Subcutaneous adipose tissue (tissue), 4 donors: ENCODE results near the gene OPCML. TPM values are rescaled to one million over a fixed set of nuclear protein-coding genes. Genes with fewer than 3 reads are reported as not detected.

ENCODE experiments used
- total RNA-seq, 4 donors: library from RNA; depleted of rRNA; stranded (reverse); fragments of >200 nt; gene quantifications; one replicate each; pipeline ENCODE4 v1.1.0, GENCODE V29; 2016
- TF ChIP-seq, protein P1 (sequence below): fragments of 450-650 bp; IDR thresholded peaks from one replicate; pipeline ENCODE4 v1.5.1; 2016; ENCODE audit warnings: low read depth, mild to moderate bottlenecking, control low read depth, antibody characterized with exemption, moderate library complexity

OPCML gene
- total RNA-seq, 4 donors from 2014 or later, result under 0.01 TPM; not detected in 3

GRCh38 chr11:132844956-132845696 lies 687.2 kb downstream of the OPCML start:
- TF ChIP-seq, protein P1, sequence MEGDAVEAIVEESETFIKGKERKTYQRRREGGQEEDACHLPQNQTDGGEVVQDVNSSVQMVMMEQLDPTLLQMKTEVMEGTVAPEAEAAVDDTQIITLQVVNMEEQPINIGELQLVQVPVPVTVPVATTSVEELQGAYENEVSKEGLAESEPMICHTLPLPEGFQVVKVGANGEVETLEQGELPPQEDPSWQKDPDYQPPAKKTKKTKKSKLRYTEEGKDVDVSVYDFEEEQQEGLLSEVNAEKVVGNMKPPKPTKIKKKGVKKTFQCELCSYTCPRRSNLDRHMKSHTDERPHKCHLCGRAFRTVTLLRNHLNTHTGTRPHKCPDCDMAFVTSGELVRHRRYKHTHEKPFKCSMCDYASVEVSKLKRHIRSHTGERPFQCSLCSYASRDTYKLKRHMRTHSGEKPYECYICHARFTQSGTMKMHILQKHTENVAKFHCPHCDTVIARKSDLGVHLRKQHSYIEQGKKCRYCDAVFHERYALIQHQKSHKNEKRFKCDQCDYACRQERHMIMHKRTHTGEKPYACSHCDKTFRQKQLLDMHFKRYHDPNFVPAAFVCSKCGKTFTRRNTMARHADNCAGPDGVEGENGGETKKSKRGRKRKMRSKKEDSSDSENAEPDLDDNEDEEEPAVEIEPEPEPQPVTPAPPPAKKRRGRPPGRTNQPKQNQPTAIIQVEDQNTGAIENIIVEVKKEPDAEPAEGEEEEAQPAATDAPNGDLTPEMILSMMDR, result no peak

DNA sequence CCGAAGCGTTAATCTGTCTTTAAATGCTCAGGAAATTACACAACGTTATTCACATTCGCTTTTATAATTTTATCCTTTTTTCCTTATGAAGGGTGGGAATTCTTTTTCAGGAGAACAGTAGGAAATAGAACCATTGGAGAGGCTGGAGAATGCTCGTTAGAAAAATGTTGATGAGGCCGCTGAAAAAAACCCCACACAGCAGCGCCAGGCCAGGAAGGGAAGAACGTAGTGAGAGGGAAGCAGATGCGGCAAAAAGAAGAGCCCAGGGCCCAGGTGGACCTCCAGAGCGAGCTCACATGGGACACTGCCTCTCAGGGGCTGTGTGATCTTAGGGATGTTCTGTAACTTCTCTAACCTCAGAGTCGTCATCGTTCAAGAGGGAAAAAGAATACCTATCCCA lies 691.6 kb downstream of the OPCML start:
- TF ChIP-seq, protein P1, result no peak

GRCh38 chr11:132840191-132840590 lies 692.1 kb downstream of the OPCML start:
- TF ChIP-seq, protein P1, result no peak

- TF ChIP-seq, protein P1, result no peak
These were observed 692.9 kb downstream of the OPCML start for GRCh38 chr11:132839236-132839945.

DNA sequence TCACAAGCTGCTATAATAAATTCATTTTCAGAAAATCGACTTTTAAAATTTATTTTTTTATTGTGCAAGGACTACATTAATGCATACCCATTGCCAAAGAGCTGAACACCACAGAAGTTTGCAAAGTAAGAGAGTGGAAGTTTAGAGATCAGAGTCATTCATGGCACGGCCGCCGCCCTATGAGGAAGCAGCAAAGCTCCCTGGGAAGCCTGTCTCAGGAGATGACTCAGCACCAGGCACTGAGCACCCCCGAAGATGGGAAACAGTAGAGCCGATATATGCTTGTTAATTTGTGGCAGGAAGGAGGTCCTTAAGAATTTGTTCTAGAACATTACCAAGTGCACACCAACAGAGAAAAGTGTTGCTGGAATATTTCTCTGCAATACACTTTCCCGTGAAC lies 693.7 kb downstream of the OPCML start:
- TF ChIP-seq, protein P1, result no peak

DNA sequence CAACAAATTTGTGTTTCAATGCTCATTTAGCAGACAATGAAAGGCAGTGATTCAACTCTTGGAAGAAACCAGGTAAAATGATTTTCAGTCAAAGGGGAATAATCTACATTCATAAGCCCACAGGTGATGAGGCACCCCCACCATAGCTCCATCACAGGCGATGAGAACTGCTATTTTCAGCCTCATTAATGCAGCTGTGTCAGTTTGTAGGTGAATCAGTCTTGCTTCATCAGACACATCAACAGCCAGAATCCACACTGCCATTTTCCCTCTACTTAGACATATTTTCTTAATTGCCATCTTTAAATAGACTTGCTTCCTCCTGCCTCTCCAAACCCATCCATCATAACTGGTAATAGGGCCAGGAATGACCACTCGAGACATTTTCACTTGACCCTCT lies 701.0 kb downstream of the OPCML start:
- TF ChIP-seq, protein P1, result no peak

DNA sequence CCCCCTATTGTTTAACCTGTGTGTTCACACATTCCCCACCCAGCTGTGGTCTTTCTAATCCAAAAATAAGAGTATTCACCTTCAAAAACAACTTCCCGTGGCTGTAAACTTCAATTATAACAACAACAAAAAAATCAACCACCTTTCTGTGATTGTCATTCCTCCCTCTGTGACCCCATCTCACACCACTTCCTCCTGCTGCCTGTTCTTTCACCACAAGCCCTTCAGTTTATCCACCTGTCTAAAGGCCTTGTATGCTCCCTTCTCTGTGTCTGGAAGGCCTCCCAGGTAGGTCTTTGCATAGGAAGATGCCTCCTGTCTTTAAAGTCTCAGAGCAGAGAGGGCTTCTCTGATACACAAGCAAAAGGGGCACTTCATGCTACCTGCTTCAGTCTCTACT lies 707.7 kb downstream of the OPCML start:
- TF ChIP-seq, protein P1, result no peak
